Measurements from ENCODE around the gene TGFB3. TPM values are rescaled to one million over a fixed set of nuclear protein-coding genes. Genes with fewer than 3 reads are reported as not detected.
A peak's percentile ranks its signal among the peaks of the same experiment; 100 is the strongest.

Gene TGFB3
- total RNA-seq, 6 donors from 2014 or later = 6.5 to 28.6 (median 12.3) TPM

- TF ChIP-seq, protein P1, sequence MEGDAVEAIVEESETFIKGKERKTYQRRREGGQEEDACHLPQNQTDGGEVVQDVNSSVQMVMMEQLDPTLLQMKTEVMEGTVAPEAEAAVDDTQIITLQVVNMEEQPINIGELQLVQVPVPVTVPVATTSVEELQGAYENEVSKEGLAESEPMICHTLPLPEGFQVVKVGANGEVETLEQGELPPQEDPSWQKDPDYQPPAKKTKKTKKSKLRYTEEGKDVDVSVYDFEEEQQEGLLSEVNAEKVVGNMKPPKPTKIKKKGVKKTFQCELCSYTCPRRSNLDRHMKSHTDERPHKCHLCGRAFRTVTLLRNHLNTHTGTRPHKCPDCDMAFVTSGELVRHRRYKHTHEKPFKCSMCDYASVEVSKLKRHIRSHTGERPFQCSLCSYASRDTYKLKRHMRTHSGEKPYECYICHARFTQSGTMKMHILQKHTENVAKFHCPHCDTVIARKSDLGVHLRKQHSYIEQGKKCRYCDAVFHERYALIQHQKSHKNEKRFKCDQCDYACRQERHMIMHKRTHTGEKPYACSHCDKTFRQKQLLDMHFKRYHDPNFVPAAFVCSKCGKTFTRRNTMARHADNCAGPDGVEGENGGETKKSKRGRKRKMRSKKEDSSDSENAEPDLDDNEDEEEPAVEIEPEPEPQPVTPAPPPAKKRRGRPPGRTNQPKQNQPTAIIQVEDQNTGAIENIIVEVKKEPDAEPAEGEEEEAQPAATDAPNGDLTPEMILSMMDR (IDR thresholded peaks at IDR 0.05) = no peak
- TF ChIP-seq POLR2A (IDR thresholded peaks at IDR 0.05) = no peak
- no peak for TF ChIP-seq POLR2AphosphoS5 (IDR thresholded peaks at IDR 0.05)
- TF ChIP-seq EP300 (IDR thresholded peaks at IDR 0.05) = no peak
- peak overlapping the region in 2 of 4 donors; percentile 42 to 87 for H3K27ac ChIP-seq
- ATAC-seq (ENCODE audit: low FRiP score in 2 of 2) (no peak), DNase-seq (peak; percentile 30 to 65)
- peaks cover 25 to 51% (median 29%) of the 10 kb centered on the region in 4 donors for H3K4me1 ChIP-seq
- no peaks in the 10 kb centered on the region for H3K27me3 ChIP-seq
- 59 to 64% methylated on average over 22 to 27 of the region's 27 CpGs for WGBS, 2 donors
- no peaks in the 10 kb centered on the region for H3K36me3 ChIP-seq
- H3K4me3 ChIP-seq = peak overlapping the region in 3 of 4 donors; percentile 70 to 82 (median 73)
- no peaks in the 10 kb centered on the region for H3K9me3 ChIP-seq
Observed at GRCh38 chr14:75979648-75980565, 1.9 kb downstream of the TGFB3 start.

GRCh38 chr14:75979071-75979571 lies 2.7 kb downstream of the TGFB3 start:
- no peak for ATAC-seq (ENCODE audit: low FRiP score in 2 of 2)
- H3K27ac ChIP-seq = peak overlapping the region in 1 of 4 donors; percentile 21

DNA sequence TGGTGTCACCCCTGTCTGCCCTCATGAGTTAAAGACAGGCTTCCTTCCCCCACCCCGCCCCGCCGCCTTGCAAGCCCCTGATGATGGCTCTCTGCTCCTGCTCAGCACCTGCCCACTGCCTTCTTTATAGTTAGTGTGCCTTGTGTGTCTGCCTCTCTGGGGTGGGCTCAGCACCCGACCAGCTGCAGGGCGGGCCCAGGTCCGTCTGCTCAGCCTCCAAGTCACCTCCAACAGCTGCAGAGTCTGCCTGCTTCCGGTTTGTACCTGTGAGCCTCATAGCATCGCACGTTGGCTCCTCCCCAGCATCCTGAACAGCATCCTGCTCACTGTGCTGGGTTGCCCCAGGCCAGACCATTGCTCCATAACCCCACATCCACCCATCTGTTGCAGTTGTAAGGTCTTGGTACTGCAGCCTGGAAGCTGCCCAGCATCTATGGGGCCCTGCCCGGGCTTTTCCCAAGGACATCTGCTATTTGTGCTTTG lies 3.5 kb downstream of the TGFB3 start:
- Histone ChIP-seq H3K27ac (no peak overlapping the region), H3K4me3 (no peak overlapping the region), H3K4me1 (peaks cover 25 to 47% (median 29%) of the 10 kb centered on the region in 4 donors), H3K9me3 (no peaks in the 10 kb centered on the region), H3K36me3 (no peaks in the 10 kb centered on the region), H3K27me3 (no peaks in the 10 kb centered on the region)
- DNase-seq (peak in 1 of 2 donors; percentile 63), ATAC-seq (ENCODE audit: low FRiP score in 2 of 2) (no peak)
- WGBS, 2 donors = 68 to 74% methylated on average over 9 to 10 of the region's 10 CpGs
- TF ChIP-seq EP300 (IDR thresholded peaks at IDR 0.05) = no peak
- TF ChIP-seq POLR2AphosphoS5 (IDR thresholded peaks at IDR 0.05) = no peak
- TF ChIP-seq, protein P1 (IDR thresholded peaks at IDR 0.05) = no peak
- no peak for TF ChIP-seq POLR2A (IDR thresholded peaks at IDR 0.05)

More at GRCh38 chr14:75979071-75979571, 2.7 kb downstream of the TGFB3 start:
- Histone ChIP-seq H3K9me3 (no peaks in the 10 kb centered on the region), H3K4me3 (peak overlapping the region in 3 of 4 donors; percentile 70 to 82 (median 73)), H3K27me3 (no peaks in the 10 kb centered on the region), H3K36me3 (no peaks in the 10 kb centered on the region), H3K4me1 (peaks cover 25 to 47% (median 29%) of the 10 kb centered on the region in 4 donors)
- 20 to 35% methylated on average over 6 to 12 of the region's 14 CpGs for WGBS, 2 donors
- peak in 1 of 2 donors; percentile 53 for DNase-seq
- TF ChIP-seq, protein P1 (IDR thresholded peaks at IDR 0.05) = peak in 5 of 6 experiments; percentile 23 to 58 (median 43)
- TF ChIP-seq POLR2AphosphoS5 (IDR thresholded peaks at IDR 0.05) = no peak
- TF ChIP-seq EP300 (IDR thresholded peaks at IDR 0.05) = no peak
- TF ChIP-seq POLR2A (IDR thresholded peaks at IDR 0.05) = no peak

- DNase-seq (no peak), ATAC-seq (ENCODE audit: low FRiP score in 2 of 2) (no peak)
- peaks cover 21 to 42% (median 27%) of the 10 kb centered on the region in 4 donors for H3K4me1 ChIP-seq
- H3K4me3 ChIP-seq = no peak overlapping the region
- no peak overlapping the region for H3K27ac ChIP-seq
- H3K9me3 ChIP-seq = no peaks in the 10 kb centered on the region
- H3K36me3 ChIP-seq = no peaks in the 10 kb centered on the region
- no peak for TF ChIP-seq EP300 (IDR thresholded peaks at IDR 0.05)
- TF ChIP-seq, protein P1 (IDR thresholded peaks at IDR 0.05) = no peak
- TF ChIP-seq POLR2AphosphoS5 (IDR thresholded peaks at IDR 0.05) = no peak
- TF ChIP-seq POLR2A (IDR thresholded peaks at IDR 0.05) = no peak
- H3K27me3 ChIP-seq = no peaks in the 10 kb centered on the region
- whole genome bisulfite sequencing, 2 donors = 45 to 56% methylated on average over 3 of the region's 3 CpGs
Observed at GRCh38 chr14:75977582-75977943, 4.2 kb downstream of the TGFB3 start.

All from upper lobe of left lung (tissue), 6 donors.